22Rv1 (cell line): ENCODE measurements around the gene SYNM.

Source experiments
- H3K27ac ChIP-seq: fragments of 450-650 bp; 2 replicates; pipeline ENCODE4 v1.5.1; 2017
- CTCF ChIP-seq: fragments of 450-650 bp; IDR thresholded peaks from 2 replicates; pipeline ENCODE4 v1.5.1; 2017; ENCODE audit warnings: mild to moderate bottlenecking
- ZFX ChIP-seq: fragments of 450-650 bp; IDR thresholded peaks from 2 replicates; pipeline ENCODE4 v1.6.1; 2017; ENCODE audit warnings: antibody characterized with exemption, borderline replicate concordance

Gene SYNM

GRCh38 chr15:99102332-99103235 is 2.3 kb upstream of the SYNM start:
- H3K27ac ChIP-seq: no peak overlapping the region
- no peak for TF ChIP-seq CTCF
- TF ChIP-seq ZFX: no peak

- H3K27ac ChIP-seq: no peak overlapping the region
- TF ChIP-seq CTCF (no peak), ZFX (no peak)
Measured at GRCh38 chr15:99103279-99103678, 1.6 kb upstream of the SYNM start.

- peak overlapping the region; percentile 69 for H3K27ac ChIP-seq
- TF ChIP-seq ZFX (no peak), CTCF (no peak)
Measured at GRCh38 chr15:99105514-99106341, 848 bp downstream of the SYNM start.

DNA sequence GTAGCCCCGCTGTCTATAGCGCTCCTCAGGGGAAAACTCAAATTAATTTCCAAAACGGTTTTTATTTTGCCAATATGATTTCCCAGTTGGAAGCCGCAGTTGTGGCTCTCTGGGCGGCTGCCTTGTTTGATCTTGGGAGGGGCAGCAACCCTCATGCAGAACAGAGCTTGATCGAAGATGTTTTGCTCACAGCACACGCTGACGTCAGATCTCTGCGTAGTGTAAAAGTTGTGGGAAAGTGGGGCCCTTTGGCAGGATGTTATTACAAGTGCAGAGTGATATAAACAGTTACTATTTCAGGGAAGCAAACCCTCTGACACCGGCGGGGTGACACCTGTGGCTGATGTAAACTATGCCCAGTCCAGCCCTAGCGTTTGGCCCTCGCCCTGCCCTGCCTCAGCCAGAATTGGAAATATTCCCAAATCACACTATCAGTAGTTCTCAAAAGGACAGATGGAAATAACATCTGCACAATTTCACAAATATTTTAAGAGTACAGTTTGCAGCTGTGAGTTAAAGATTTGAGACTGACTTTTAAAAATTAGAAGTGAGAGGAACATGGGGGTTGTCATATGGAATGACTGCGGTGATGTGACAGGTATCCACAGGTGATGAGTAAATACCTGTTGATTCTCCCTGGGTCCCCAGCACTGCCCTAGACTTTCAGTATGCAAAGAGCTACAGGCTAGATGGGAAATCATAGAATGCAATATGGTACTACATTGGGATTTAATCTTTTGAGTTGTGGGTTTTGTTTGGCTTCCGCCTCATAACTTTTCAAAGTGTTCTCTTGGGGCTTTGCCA is 1.7 kb downstream of the SYNM start:
- TF ChIP-seq CTCF (no peak), ZFX (no peak)
- no peak overlapping the region for H3K27ac ChIP-seq

- H3K27ac ChIP-seq: no peak overlapping the region
- TF ChIP-seq CTCF (no peak), ZFX (no peak)
Measured at GRCh38 chr15:99108993-99109392, 4.1 kb downstream of the SYNM start.

GRCh38 chr15:99109555-99110021 is 4.7 kb downstream of the SYNM start:
- no peak overlapping the region for H3K27ac ChIP-seq
- TF ChIP-seq CTCF: no peak
- no peak for TF ChIP-seq ZFX
